Type B pancreatic cell (in vitro differentiated cells): ENCODE results near the gene FBXW12. TPM values are rescaled to one million over a fixed set of nuclear protein-coding genes. Genes with fewer than 3 reads are reported as not detected.

Source experiments
- DNase-seq: peaks from one replicate; pipeline ENCODE4 v3.0.0; 2021; ENCODE audit warnings: mixed read lengths; ENCODE audit not compliant: unreplicated experiment; ENCODE audit errors: extremely low spot score
- H3K27ac Mint-ChIP-seq: 2 replicates; pipeline ENCODE4 v1.8.0; 2021; ENCODE audit warnings: mild to moderate bottlenecking, mixed read lengths
- H3K27me3 Mint-ChIP-seq: 2 replicates; pipeline ENCODE4 v1.8.0; 2021; ENCODE audit warnings: mixed read lengths
- H3K36me3 Mint-ChIP-seq: 2 replicates; pipeline ENCODE4 v1.8.0; 2021; ENCODE audit warnings: mixed read lengths
- H3K4me1 Mint-ChIP-seq: one replicate; pipeline ENCODE4 v1.8.0; 2021; ENCODE audit warnings: mixed read lengths; ENCODE audit not compliant: unreplicated experiment
- H3K4me3 Mint-ChIP-seq: 2 replicates; pipeline ENCODE4 v1.8.0; 2021; ENCODE audit warnings: mild to moderate bottlenecking, mixed read lengths
- H3K9me3 Mint-ChIP-seq: 2 replicates; pipeline ENCODE4 v1.8.0; 2021; ENCODE audit warnings: mixed read lengths
- CTCF ChIP-seq: fragments of 200-600 bp; sonication (generic); conservative IDR thresholded peaks from 2 replicates; pipeline ENCODE4 v1.5.0; 2021; ENCODE audit warnings: antibody characterized with exemption, mild to moderate bottlenecking
- total RNA-seq: library from RNA; stranded (reverse); gene quantifications from 2 replicates; pipeline ENCODE4 v1.2.1, GENCODE V29; 2021; ENCODE audit warnings: low replicate concordance

The FBXW12 gene
- total RNA-seq, 1 donor from 2014 or later = not detected

- Mint-ChIP-seq H3K4me3 (no peak overlapping the region), H3K36me3 (peaks cover 14% of the 10 kb centered on the region)
These were observed 34.7 kb downstream of the FBXW12 start for GRCh38 chr3:48406443-48407431.

GRCh38 chr3:48407542-48408099 lies 35.6 kb downstream of the FBXW12 start:
- H3K9me3 Mint-ChIP-seq = no peaks in the 10 kb centered on the region
- TF ChIP-seq CTCF = no peak
- H3K36me3 Mint-ChIP-seq = peaks cover 15% of the 10 kb centered on the region
- H3K27ac Mint-ChIP-seq = no peak overlapping the region
- no peaks in the 10 kb centered on the region for H3K4me1 Mint-ChIP-seq
- no peaks in the 10 kb centered on the region for H3K27me3 Mint-ChIP-seq
- H3K4me3 Mint-ChIP-seq = no peak overlapping the region
- DNase-seq = peak; percentile 29

More at GRCh38 chr3:48406443-48407431, 34.7 kb downstream of the FBXW12 start:
- DNase-seq = peak; percentile 59
- TF ChIP-seq CTCF = no peak
- Mint-ChIP-seq H3K27me3 (no peaks in the 10 kb centered on the region), H3K9me3 (no peaks in the 10 kb centered on the region), H3K4me1 (no peaks in the 10 kb centered on the region), H3K27ac (no peak overlapping the region)

DNA sequence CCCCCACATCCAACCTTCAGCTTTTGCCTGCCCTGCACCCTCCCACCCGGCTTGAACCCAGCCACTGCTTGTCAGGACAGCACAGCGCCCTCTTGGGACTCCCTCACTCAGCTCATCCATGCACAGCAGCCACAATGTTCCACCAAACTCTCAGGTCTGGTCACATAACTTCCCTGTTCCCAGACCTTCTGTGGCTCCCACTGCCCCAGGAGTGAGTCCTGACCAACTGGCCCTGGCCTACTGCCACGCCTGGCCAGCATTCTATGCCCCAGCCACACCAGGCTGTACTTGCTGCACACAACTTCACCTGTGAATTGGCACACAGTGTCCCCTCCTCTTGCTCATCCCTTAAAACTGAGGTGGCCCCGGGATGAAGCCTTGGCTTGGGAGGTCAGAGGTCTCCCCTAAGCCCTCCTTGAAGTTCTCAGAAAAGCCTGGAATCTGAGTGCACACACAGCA lies 36.8 kb downstream of the FBXW12 start:
- peaks cover 20% of the 10 kb centered on the region for H3K36me3 Mint-ChIP-seq
- no peaks in the 10 kb centered on the region for H3K4me1 Mint-ChIP-seq
- peak overlapping the region; percentile 84 for H3K27ac Mint-ChIP-seq
- H3K27me3 Mint-ChIP-seq = no peaks in the 10 kb centered on the region
- TF ChIP-seq CTCF = no peak
- no peaks in the 10 kb centered on the region for H3K9me3 Mint-ChIP-seq
- peak overlapping the region; percentile 15 for H3K4me3 Mint-ChIP-seq
- DNase-seq = peak; percentile 58

DNA sequence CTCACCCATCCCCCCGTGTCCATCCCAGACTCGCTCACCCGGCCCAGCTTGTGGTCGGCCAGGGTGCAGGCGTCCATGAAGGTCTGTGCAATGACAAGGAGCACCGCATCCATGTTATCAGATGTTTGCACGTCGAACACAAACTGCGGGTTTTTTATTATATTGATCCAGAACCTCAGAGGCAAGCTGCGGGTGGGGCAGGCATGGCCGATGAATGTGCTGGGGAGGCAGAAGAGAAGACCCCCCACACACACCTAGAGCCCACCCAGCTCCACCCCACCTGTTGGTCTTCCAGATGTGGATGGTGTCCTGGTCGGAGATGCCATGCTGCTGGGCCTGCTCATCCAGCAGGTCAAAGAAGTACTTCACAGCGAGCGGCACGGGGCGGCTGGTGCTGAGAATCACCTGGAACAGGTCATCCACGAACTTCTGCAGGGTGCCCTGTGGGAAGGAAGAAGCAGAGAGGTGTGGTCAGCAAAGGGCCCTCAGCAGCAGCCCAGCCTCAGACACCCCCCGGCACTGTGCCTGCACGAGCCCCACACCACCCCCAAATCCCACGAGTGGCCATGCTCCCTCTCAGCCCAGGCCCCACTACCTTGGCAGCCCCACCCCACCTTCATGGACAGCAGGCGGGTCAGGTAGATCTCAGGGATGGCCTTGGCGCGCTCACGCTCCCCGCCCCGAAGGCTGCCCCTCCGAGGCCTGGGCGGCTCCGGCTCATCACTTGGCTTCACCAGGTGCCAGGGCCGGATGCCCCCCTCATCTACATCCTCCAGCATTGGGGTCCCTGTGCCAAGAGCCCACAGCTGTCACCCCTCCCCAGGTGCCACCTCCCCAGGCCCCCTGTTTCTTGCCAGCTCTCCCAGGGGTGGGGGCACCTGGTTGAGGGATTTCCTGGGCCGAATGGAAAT lies 37.5 kb downstream of the FBXW12 start:
- H3K4me1 Mint-ChIP-seq = no peaks in the 10 kb centered on the region
- H3K27ac Mint-ChIP-seq = no peak overlapping the region
- TF ChIP-seq CTCF = no peak
- peak; percentile 65 for DNase-seq
- H3K36me3 Mint-ChIP-seq = peaks cover 20% of the 10 kb centered on the region
- H3K4me3 Mint-ChIP-seq = no peak overlapping the region
- H3K27me3 Mint-ChIP-seq = no peaks in the 10 kb centered on the region
- no peaks in the 10 kb centered on the region for H3K9me3 Mint-ChIP-seq
